Fibroblast of skin of right biceps (primary cell): ENCODE data around the gene KRT72.
"Not testable (repeated sequence)": the region's sequence is repeated elsewhere in the genome, so short reads cannot be mapped to it uniquely, and the experiment has no call there.

Source experiments
- DNase-seq: peaks from one replicate; pipeline ENCODE4 v3.0.0-alpha.2; 2013

Gene KRT72

DNA sequence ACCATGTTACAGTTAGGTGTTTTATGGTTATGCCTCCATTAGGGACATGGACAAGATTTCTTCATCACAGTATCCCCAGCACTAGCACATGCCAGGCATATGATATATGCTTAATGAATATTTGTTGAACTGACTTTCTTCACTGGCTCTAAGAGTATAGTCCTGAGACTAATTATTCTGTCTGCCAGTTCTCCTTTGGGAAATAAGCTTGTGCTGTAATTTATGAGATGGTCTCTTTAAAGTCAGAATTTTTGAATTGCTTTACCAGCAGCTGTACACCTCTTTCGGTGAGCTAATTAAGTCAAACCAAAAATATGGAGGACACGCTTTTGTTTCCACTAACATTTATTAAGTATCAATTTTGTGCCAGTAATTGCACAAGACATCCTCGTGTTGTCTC lies 4.8 kb upstream of the KRT72 start:
- DNase-seq: no peak

DNA sequence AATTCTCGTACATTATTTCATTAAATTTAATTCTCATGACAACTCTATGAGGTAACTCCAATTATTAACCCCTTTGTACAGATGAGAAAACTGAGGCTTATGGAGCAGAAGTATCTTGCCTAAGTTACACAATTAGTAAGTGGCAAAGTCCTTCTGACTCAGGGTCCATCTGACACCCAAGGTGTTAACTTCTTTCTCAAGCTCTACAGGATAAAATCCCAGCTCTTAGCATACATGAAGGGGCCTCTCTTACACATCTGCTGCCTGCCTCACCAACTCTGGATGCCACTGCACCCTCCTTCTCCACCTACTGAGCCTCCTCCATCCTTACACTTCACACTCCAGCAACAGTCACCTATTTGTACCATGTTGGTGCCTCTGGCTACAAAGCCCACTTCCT lies 4.3 kb upstream of the KRT72 start:
- DNase-seq: no peak

DNA sequence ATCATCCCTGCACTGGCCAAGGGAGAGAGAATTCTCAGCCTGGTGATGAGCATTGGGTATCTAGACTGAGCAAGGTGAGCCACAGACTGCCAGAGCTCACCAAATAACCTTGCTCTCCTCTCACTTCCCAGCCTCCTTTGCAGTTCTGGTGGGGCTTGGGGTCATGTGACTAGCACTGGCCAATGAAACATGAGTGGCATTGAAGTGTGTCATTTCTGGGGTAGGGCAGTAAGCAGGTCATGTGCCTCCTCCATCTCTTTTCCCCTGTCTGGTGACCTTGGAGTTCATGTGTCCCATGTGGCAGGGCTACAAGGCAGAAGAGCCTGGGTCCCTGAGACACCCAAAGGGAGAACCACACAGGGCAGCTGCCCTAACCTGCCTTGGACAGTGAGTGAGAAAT lies 3.6 kb upstream of the KRT72 start:
- DNase-seq: no peak

DNA sequence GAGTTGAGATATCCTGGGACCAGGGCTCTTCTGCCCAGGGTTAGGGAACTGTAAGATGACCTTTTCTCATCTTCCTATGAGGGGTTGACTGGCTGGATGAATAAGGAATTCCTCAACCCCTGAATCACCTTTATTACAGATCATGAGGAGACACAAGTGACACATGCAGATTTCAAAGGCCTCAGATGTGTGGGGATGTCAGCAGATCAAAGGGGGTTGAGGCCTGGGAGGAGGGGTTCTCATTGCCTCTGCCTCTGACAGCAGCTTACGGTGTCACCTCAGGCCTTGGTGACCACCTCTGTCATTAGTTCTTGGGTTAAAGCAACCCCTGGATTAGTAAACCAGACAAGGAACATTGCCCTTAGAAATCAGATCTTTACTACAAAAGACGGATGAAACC lies 2.1 kb upstream of the KRT72 start:
- DNase-seq: peak; percentile 17

DNA sequence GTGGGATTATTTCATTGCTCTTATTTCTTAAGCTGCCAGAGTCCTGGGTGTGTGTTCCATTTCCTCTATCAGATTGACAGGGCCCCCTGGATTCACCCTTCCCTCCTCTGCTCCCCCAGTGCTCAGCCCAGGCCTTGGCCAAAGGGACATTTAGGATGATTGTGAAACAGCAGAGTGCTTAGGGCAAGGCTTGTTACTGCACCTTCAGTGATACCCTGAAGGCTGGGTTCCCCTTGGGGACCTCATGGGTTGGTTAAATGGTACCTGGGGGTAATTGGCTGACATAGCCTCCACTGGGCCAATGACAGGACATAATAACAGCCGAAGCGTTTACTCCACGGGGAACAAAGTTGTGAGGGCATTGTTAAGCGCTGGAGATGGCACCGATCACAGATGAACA lies 1.3 kb upstream of the KRT72 start:
- DNase-seq: no peak

DNA sequence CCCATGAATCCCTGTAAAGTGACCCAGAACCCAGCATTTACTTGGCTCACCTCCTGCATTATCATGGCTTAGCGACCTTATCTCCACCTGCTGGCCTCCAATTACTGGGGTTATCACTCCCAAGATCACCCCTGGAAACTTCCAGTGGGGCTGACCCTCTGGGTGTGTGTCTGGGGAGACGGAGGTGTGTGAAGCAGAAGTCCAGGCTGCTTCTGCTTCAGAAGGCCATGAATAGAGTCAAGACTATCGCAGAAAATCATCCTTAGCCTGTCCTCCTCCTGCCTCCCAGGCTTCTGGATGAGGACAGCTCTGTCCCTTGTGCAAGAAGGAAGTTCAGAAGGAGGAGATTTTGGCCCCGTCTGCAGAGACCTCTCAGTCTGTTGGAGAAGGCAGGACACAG lies 408 bp upstream of the KRT72 start:
- DNase-seq: no peak

DNA sequence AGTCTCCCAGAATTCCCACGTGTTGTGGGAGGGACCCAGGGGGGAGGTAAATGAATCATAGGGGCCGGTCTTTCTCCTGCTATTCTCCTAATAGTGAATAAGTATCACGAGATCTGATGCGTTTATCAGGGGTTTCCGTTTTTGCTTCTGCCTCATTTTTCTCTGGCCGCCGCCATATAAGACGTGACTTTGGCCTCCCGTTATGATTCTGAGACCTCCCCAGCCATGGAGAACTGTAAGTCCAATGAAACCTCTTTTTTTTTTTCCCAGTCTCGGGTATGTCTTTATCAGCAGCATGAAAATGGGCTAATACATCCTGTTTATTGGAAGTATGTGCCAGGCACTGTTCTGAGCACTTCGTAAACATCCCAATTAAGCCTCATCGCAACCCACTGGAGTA lies 788 bp downstream of the KRT72 start:
- no peak for DNase-seq

DNA sequence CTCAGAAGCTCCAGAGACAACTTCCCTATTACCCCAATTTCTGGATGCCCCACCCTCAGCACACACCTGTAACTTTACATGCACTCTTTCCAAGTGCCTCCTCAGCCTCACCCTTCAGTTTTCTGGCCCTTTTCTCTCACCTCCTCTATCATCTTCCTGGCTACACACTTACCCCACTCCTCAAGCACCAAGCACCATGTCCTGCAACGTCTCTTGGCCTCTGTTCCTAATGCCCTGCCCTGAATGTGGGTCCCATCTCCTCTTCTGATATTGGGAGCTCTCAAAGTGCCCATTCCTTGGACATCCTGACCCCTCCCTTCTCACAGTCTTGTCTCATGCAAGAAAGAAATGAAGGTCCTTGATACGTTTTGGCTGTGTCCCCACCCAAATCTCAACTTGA lies 1.2 kb downstream of the KRT72 start:
- no peak for DNase-seq

DNA sequence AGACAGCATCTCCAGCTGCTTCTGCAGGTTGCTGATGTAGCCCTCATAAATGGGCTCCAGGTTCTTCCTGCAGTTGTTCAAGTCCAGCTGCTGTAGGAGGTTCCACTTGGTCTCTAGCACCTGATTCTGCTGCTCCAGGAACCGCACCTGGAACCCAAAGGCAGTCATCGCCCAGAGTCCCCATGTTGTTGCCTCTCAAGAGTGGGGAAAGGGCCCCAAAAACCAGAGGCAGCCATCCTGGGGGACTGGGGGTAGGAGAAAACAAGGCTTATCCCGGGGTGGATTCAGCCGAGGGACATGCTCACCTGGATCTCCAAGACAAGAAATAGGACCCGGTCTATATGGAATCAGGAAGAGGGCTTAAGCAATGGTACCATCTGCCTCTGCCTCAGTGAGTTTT lies 2.3 kb downstream of the KRT72 start:
- DNase-seq: no peak

DNA sequence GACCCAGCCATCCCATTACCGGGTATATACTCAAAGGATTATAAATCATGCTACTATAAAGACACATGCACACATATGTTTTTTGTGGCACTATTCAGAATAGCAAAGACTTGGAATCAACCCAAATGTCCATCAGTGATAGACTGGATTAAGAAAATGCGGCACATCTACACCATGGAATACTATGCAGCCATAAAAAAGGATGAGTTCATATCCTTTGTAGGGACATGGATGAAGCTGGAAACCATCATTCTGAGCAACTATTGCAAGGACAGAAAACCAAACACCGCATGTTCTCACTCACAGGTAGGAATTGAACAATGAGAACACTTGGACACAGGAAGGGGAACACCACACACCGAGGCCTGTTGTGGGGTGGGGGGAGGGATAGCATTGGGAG lies 7.0 kb downstream of the KRT72 start:
- DNase-seq: not testable (repeated sequence)

DNA sequence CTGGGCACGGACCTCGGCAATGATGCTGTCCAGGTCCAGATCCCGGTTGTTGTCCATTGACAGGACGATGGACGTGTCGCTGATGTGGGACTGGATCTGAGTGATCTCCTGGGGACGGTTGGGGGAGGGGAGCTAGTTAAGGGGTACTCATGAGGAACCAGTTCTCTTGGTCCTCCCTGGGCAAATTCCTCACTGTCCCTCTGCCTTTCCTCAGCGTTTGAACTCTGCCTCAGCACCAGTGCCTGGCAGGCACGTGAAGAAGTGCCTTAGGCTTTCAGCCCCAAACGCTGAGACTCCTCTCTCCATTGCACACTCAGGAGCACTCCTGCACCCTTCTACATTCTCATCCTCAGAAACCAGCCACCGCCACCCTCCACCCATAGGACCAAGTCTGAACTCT lies 9.7 kb downstream of the KRT72 start:
- DNase-seq: no peak

DNA sequence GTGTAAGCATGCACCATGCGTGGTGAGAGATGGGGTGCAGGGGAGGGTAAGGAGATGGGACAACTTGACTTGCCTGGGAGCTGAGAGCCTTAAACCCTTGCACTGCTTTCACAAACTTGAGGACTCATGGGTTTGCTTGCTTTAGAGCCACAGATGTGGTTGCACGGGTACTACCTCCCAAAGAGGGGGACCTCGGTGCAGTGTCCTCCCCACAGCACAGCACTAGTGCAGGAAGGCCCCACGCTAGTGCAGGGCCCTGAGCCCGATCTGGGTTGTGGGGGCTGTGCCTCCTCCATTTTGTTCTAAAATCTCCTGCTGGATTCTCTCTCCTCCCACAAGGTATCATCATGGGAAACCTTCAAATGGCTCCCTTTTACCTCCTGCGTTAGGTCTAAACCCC lies 11.2 kb downstream of the KRT72 start:
- DNase-seq: no peak

DNA sequence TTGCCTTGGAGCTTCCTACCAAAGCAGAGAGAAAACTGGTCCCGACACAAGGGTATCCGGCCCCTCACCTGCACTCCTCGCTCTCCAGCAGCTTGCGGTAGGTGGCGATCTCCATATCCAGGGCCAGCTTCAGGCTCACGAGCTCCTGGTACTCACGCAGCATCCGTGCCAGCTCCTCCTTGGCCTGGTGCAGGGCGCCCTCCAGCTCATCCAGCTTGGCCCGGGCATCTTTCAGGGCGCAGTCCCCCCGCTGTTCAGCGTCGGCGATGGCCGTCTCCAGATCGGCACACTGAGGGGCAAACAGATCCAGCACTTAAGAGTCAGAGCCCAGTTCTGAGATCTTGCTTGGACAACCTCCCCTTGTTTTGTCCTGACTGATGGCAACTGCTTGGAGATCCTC lies 13.7 kb downstream of the KRT72 start:
- DNase-seq: no peak

DNA sequence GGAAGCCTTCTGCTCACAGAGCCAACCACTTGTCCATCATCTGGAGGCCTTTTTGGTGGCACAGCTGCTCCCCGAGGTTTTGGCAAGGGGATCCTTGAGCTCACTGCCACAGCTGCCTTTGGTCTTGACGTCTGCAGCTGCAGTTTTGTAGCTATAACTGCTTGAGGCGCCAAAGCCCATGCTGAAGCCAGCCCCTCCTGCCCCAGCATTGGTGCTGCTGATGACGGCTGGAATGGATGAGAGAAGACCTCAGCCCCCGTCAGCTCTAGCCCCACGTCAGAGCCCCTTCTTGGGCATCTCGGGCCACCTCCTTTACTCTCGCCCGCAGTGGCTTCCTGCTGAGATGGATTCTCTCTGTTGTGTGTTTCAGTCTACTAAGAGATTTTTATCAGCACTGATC lies 15.3 kb downstream of the KRT72 start:
- DNase-seq: no peak

DNA sequence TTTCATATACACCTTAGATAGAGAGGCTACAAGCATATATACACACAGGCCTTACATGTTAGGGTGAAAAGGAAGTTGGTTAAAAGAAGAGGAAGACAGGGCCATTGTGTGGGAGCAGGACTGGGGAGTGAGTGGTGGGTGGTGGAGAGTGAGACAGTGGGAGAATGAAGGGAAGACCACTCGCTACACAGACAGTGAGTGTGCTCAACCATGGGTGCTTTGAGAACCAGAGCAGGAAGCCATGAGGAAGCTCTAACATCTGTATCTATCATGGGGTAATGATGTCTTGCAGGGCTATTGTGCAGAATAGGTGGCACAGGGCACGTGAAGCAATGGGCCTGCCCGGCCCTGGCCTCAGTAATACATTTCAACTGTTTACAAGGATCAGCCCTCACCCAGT lies 16.2 kb downstream of the KRT72 start:
- no peak for DNase-seq

DNA sequence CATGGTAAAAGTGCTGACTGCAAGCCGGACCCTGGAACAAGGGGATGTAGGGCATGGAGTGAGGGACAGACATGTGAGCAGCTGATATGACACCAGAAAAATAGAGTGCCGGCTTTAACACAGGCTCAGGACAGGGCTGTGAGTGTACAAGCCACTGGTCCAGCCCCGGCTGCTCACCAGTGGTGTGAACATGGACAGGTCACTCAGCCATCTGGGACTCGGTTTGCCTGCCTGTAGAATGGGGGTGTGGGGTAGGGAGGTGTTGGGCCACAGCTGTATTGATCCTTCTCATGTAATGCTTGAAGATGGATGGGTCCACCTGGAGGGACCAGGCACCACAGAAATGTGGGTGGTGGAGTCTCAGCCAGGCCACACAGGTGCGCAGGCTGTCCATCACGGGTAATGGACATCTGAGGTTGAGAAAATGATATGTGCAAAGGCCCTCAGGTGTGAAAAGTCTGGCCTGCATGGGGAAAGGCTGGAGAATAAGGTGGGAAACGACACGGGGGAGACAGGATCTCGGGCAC lies 17.0 kb downstream of the KRT72 start:
- DNase-seq: no peak

DNA sequence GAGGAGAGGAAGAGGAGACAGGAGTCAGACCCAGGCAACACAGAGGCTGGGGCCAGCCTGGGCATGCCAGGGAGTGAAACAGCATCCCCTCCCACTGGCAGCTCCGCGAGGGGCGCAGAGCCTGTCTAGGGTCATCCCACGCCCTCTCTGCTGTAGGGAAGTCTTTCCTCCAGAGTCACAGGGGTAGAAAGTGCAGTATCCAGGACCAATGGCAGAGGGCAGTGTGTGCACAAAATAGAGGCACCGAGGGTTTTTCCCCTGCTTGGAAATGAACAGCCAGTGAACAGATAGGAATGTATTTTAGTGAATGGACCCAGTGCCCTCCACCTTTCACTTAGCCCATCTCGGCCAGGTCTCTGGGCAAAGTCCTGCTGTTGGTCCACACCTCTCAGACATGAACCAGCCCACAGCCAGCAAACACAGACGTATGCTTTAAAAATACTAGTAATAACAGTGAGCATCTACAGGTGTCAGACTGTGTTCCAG lies 18.2 kb downstream of the KRT72 start:
- peak; percentile 50 for DNase-seq

DNA sequence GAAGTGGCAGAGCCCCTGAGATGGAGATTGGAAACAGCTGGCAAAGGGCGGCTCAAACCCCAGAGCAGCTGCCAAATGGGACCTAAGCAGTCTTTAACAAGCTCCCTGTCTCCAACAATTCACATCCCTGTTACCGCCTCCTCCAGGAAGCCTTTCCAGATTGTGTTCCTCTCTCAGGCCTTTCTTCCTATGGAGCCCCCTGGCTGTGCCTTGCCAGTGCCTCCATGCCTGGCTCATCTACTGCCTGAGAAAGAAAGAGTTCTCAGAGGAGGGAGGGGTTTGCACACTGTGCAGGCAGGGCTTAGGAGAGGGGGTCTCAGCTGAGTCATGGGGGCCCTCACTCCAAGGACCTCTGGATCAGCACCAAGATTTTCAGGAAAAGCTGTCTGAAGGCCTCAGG lies 18.8 kb downstream of the KRT72 start:
- no peak for DNase-seq

DNA sequence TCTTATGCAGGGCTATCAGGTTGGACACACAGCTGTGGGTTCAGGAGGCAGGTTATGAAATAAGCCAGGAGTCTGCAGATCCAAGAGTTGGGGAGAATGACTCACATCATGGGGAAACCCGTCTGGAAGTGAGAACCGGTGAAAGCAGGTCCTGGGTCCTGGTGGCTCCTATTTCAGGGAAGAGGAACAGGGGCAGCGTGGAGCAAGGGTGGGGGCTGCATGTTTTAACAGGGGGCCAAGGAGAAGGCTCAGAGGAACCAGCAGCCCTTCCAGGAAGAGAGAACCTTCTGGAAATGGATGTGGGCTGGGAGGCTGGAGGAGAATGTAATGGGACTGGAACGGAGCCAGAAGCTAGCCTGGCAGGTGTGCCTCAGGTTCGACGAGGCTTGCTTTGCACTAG lies 19.8 kb downstream of the KRT72 start:
- DNase-seq: peak; percentile 8

DNA sequence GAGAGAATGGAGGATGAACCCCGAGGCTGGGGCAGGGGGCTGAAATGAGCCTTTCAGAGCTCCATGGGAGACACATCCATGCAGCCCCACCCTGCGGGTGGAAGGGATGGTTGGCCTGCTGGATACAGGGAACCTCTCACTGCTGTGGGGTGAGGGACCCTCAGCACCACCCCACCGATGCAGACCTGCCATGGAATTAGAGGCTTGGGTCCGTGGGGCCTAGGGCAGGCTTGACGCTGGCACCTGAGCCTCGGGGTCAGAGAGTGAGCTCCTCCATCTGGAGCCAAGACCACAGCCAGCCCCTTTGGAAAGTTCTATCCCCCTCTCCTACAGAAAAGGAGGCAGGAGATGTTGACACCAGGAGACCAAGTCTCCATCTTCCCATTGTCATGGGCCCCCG lies 20.2 kb downstream of the KRT72 start:
- DNase-seq: no peak

DNA sequence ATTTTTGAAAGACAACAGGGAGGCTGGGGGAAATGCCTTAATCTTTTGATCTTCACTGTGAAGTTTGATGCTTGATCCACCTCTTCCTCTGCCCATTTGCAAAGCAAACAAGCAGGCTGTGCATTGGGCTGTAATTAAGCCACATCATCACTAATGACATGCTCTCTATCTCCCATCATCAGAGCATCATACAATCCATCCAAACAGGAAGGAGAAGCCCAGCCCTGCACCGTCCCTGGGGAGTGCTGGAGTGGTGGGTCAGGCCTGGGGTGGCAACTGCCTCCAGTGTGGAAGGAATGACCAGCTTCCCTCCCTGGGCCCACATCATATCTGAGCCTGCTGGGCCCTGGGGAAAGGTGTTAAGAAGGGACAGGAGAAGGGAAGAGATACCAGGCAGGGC lies 20.8 kb downstream of the KRT72 start:
- DNase-seq: no peak

DNA sequence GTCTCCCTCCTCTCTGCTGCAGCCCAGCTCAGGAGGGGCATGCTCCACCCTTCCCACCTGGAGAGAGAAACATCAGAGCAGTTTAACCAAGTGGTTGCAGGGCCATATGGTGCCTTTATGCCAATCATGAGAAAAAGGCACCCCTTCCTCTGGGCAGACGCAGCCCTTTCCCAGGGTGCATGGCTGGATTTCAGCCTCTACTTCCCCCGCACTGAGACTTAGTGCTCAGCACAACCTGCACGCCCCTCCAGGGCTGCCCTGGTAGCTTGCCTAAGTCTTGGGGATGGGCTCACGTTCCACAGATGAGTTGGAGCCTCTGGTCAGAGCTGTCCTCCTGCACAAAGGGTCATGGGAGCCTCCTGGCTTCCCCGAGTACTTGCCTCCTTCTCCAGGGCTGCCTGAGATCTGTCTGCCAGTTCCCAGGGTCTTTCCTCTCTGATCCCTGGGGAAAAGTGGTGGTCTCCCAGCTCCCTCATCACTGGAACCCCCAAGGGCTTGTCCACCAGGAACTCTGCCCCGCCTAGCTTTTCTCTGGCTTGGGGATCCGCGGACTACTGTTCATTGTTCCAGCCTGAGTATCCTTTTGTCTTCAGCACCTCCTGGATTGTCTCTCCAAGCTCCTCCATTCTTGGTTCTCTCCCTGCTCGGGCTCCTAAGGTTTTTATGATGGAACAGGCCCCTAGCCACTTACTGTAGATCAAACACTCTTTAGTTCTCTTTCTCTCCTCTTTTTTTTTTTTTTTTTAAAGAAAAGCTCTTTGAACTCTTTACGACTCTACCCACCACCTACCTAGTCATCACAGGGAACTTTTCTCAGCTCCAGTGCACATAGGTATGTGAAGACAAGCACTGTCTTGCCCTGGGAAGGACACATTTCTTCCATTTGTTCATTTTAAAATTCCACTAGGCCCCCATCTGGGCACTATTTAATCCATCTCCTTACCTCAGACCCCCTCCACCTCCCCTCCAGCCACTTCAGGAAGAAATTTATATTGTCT lies 21.5 kb downstream of the KRT72 start:
- DNase-seq: no peak

DNA sequence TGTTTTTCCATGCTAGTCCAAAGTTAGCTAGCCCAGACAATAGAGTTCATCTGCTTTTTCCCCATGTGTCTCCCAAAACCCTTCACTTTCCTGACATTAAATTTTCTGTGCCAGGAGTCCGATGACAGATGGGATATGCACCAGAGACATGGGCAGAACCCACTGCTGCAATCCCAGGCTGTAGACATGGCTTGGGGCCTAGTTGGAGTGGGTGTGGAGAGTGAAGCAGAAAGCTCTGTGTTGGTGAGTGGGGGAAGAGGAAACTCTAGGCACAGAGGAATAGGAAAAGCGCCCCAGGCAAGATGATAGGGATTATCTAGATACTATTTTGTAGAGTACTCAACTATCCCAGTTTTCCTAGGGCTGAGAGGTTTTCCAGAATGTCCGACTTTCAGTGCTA lies 22.8 kb downstream of the KRT72 start:
- DNase-seq: no peak

DNA sequence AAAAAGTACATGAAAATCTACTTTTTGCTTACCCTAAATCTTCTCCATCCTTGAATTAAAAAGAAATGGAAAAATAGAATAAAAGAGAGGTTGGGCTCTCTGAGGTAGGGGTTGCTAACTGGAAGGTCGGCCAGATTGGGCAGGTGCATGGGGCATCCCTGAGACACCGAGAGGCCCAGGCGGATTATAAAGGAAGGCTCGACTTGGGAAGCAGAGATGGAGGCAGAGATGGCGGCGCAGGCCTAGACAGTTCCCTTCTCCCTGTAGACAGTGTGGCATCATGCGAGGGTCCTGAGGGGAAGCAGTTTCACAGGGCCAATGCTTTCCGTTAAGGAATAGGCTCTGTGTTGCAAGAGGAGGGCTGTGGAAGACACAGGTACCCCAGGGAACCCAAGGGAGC lies 23.9 kb downstream of the KRT72 start:
- DNase-seq: no peak

DNA sequence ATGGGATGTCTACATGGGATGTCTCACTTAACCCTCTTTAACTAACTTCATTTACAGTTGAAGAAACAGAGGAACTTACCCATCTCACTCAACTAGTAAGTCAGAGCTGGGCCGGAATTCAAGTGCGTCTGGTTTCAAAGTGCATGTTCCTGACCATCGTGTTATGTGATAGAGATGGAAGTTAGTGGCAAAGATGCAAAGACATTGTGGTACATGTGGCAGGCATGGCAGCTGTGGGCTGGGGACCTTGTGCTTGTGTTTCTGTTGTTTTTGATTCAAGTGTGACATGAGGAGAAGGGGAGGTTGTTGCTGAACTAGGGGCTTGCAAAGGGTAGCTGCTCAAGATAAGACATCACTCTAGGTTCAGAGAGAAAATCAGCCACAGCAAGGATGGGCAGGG lies 25.3 kb downstream of the KRT72 start:
- no peak for DNase-seq
